Cardiac fibroblast (primary cell): ENCODE data around the gene KLHDC9.

Experiments used
- DNase-seq, 2 donors: peaks; one replicate each; pipeline versions ENCODE4 v3.0.0 to v3.0.0-alpha.2; 2010; ENCODE audit warnings: low read depth in 2 of 2
- H3K4me3 ChIP-seq, 2 donors: replicated peaks in 1 of 2; 1 replicate in 1 of 2; 2 replicates in 1 of 2; pipeline ENCODE4 v1.5.1; 2011; ENCODE audit warnings: low read depth in 2 of 2, low read length in 2 of 2, mild to moderate bottlenecking in 2 of 2, moderate library complexity in 1 of 2
- CTCF ChIP-seq: IDR thresholded peaks from one replicate; pipeline ENCODE4 v1.5.1; 2011; ENCODE audit warnings: low read depth, mild to moderate bottlenecking, low read length, inconsistent platforms

The KLHDC9 gene

GRCh38 chr1:161119092-161119903, 21.1 kb downstream of the KLHDC9 start:
- TF ChIP-seq CTCF, result peak; percentile 53

GRCh38 chr1:161121042-161121650, 23.0 kb downstream of the KLHDC9 start:
- DNase-seq, result no peak
- no peak for TF ChIP-seq CTCF

More at GRCh38 chr1:161119092-161119903, 21.1 kb downstream of the KLHDC9 start:
- H3K4me3 ChIP-seq, result peak overlapping the region; percentile 83 to 100
- peak; percentile 83 to 84 for DNase-seq

GRCh38 chr1:161121834-161122233, 23.7 kb downstream of the KLHDC9 start:
- DNase-seq, result no peak
- no peak for TF ChIP-seq CTCF

More at GRCh38 chr1:161121042-161121650, 23.0 kb downstream of the KLHDC9 start:
- no peak overlapping the region for H3K4me3 ChIP-seq

GRCh38 chr1:161122967-161123366, 24.8 kb downstream of the KLHDC9 start:
- DNase-seq, result no peak
- no peak for TF ChIP-seq CTCF
- H3K4me3 ChIP-seq, result no peak overlapping the region

More at GRCh38 chr1:161121834-161122233, 23.7 kb downstream of the KLHDC9 start:
- H3K4me3 ChIP-seq, result no peak overlapping the region

GRCh38 chr1:161127649-161128048, 29.5 kb downstream of the KLHDC9 start:
- no peak for DNase-seq
- TF ChIP-seq CTCF, result no peak
- no peak overlapping the region for H3K4me3 ChIP-seq

GRCh38 chr1:161128591-161129420, 30.6 kb downstream of the KLHDC9 start:
- DNase-seq, result no peak
- TF ChIP-seq CTCF, result no peak
- no peak overlapping the region for H3K4me3 ChIP-seq
